Sigmoid colon (tissue), 7 donors: ENCODE data around the gene TTC32. TPM values are rescaled to one million over a fixed set of nuclear protein-coding genes. Genes with fewer than 3 reads are reported as not detected.

ENCODE experiments used
- DNase-seq: peaks from one replicate; pipeline ENCODE4 v3.0.0-alpha.2; 2019
- H3K27ac ChIP-seq, 4 donors: fragments of 200-600 bp; sonication (generic); one replicate each; pipeline ENCODE4 v1.5.1; 2016 to 2019; ENCODE audit warnings: mild to moderate bottlenecking in 1 of 4
- H3K27me3 ChIP-seq, 3 donors: fragments of 200-600 bp; sonication (generic); one replicate each; pipeline ENCODE4 v1.5.1; 2019; ENCODE audit warnings: mild to moderate bottlenecking in 1 of 3
- H3K36me3 ChIP-seq, 4 donors: fragments of 200-600 bp; sonication (generic); one replicate each; pipeline ENCODE4 v1.5.1; 2016 to 2019
- H3K4me1 ChIP-seq, 4 donors: fragments of 200-600 bp; sonication (generic); one replicate each; pipeline ENCODE4 v1.5.1; 2017 to 2019
- H3K4me3 ChIP-seq, 4 donors: fragments of 200-600 bp; sonication (generic); one replicate each; pipeline ENCODE4 v1.5.1; 2017 to 2019; ENCODE audit warnings: mild to moderate bottlenecking in 2 of 4, moderate library complexity in 1 of 4
- H3K9me3 ChIP-seq, 4 donors: fragments of 200-600 bp in 3 of 4; sonication (generic) in 3 of 4; one replicate each; pipeline versions ENCODE4 v1.5.1 to v1.6.1; 2013 to 2019
- CTCF ChIP-seq, 4 experiments: fragments of 450-650 bp in 3 of 4; fragments of 200-600 bp in 1 of 4; IDR thresholded peaks; one replicate each; pipeline ENCODE4 v1.5.1; 2016 to 2019; ENCODE audit warnings: antibody characterized with exemption in 4 of 4, mild to moderate bottlenecking in 3 of 4, moderate library complexity in 2 of 4
- EP300 ChIP-seq, 4 donors: sonication (generic); formaldehyde crosslinking; IDR thresholded peaks; one replicate each; pipeline ENCODE4 v1.6.1; 2017; ENCODE audit warnings: antibody characterized with exemption in 4 of 4
- POLR2A ChIP-seq, 2 donors: fragments of 450-650 bp; IDR thresholded peaks; one replicate each; pipeline ENCODE4 v1.6.1; 2016; ENCODE audit warnings: antibody characterized with exemption in 2 of 2, mild to moderate bottlenecking in 2 of 2, moderate library complexity in 2 of 2
- POLR2AphosphoS5 ChIP-seq, 4 donors: sonication (generic); formaldehyde crosslinking; IDR thresholded peaks; one replicate each; pipeline ENCODE4 v1.6.1; 2017; ENCODE audit warnings: antibody characterized with exemption in 4 of 4
- WGBS, 2 donors: extraction: QIAGEN DNeasy Blood & Tissue Kit; methylation state at CpG; one replicate each; pipeline ENCODE4 v1.1.7; 2013; 5-methylcytosine and 5-hydroxymethylcytosine counted together
- intact Hi-C: fragments of 100-400 bp; cut with DNase I; formaldehyde crosslinking; loops from one replicate; pipeline ENCODE4 v1.15.1; 2023
- polyA plus RNA-seq, 3 donors: library from polyadenylated mRNA; stranded (reverse); fragments of 200-250 nt; gene quantifications; one replicate each; pipeline ENCODE4 v1.2.3, GENCODE V29; 2013
- total RNA-seq, 4 donors: library from RNA; depleted of rRNA; stranded (reverse); fragments of >200 nt; gene quantifications; one replicate each; pipeline ENCODE4 v1.1.0, GENCODE V29; 2016
- donor health status: healthy with polysubstance abuse.
- donor health status: Bipolar disorder and iron deficiency.
- donor health status: healthy.

Gene TTC32
- total and polyA plus RNA-seq, 7 donors, result 7.3 to 21.6 (median 12.8) TPM

- no peak for DNase-seq
- no peak overlapping the region for H3K27ac ChIP-seq
- 64 to 89% methylated on average over 1 of the region's 1 CpG for WGBS, 2 donors
- H3K36me3 ChIP-seq, result peaks cover 0 to 21% (median 0%) of the 10 kb centered on the region in 4 donors
- TF ChIP-seq POLR2AphosphoS5 (IDR thresholded peaks at IDR 0.05) (no peak), POLR2A (IDR thresholded peaks at IDR 0.05) (no peak), EP300 (IDR thresholded peaks at IDR 0.05) (no peak), CTCF (IDR thresholded peaks at IDR 0.05) (no peak)
- no peaks in the 10 kb centered on the region for H3K27me3 ChIP-seq
- H3K4me3 ChIP-seq, result no peak overlapping the region
- intact Hi-C loops, result no loop called here
- H3K9me3 ChIP-seq, result no peaks in the 10 kb centered on the region
- peaks cover 0 to 8% (median 3%) of the 10 kb centered on the region in 4 donors for H3K4me1 ChIP-seq
Observed at GRCh38 chr2:19943189-19943588, 41.4 kb upstream of the TTC32 start.

GRCh38 chr2:19942199-19942598 lies 40.4 kb upstream of the TTC32 start:
- Histone ChIP-seq H3K4me3 (no peak overlapping the region), H3K27me3 (no peaks in the 10 kb centered on the region), H3K4me1 (peaks cover 0 to 3% (median under 1%) of the 10 kb centered on the region in 4 donors), H3K36me3 (peaks cover 0 to 31% (median 0%) of the 10 kb centered on the region in 4 donors), H3K9me3 (no peaks in the 10 kb centered on the region), H3K27ac (no peak overlapping the region)
- TF ChIP-seq EP300 (IDR thresholded peaks at IDR 0.05) (no peak), CTCF (IDR thresholded peaks at IDR 0.05) (no peak), POLR2A (IDR thresholded peaks at IDR 0.05) (no peak), POLR2AphosphoS5 (IDR thresholded peaks at IDR 0.05) (no peak)
- intact Hi-C loops, result no loop called here
- no peak for DNase-seq

GRCh38 chr2:19937004-19937403 lies 35.2 kb upstream of the TTC32 start:
- Histone ChIP-seq H3K9me3 (no peaks in the 10 kb centered on the region), H3K4me3 (no peak overlapping the region), H3K36me3 (peaks cover 0 to 49% (median 8%) of the 10 kb centered on the region in 4 donors), H3K27me3 (no peaks in the 10 kb centered on the region), H3K4me1 (no peaks in the 10 kb centered on the region), H3K27ac (no peak overlapping the region)
- intact Hi-C loops, result no loop called here
- DNase-seq, result no peak
- no peak for TF ChIP-seq POLR2A (IDR thresholded peaks at IDR 0.05)
- TF ChIP-seq POLR2AphosphoS5 (IDR thresholded peaks at IDR 0.05), result no peak
- TF ChIP-seq CTCF (IDR thresholded peaks at IDR 0.05), result no peak
- no peak for TF ChIP-seq EP300 (IDR thresholded peaks at IDR 0.05)
- WGBS, 2 donors, result 90 to 95% methylated on average over 4 of the region's 4 CpGs

GRCh38 chr2:19936203-19936602 lies 34.4 kb upstream of the TTC32 start:
- H3K27me3 ChIP-seq, result no peaks in the 10 kb centered on the region
- peaks cover 0 to 56% (median 8%) of the 10 kb centered on the region in 4 donors for H3K36me3 ChIP-seq
- no peaks in the 10 kb centered on the region for H3K9me3 ChIP-seq
- no peak for TF ChIP-seq POLR2A (IDR thresholded peaks at IDR 0.05)
- TF ChIP-seq POLR2AphosphoS5 (IDR thresholded peaks at IDR 0.05), result no peak
- no peak overlapping the region for H3K27ac ChIP-seq
- no peak overlapping the region for H3K4me3 ChIP-seq
- intact Hi-C loops, result no loop called here
- H3K4me1 ChIP-seq, result no peaks in the 10 kb centered on the region
- 91 to 96% methylated on average over 2 of the region's 2 CpGs for WGBS, 2 donors
- no peak for DNase-seq

- no peaks in the 10 kb centered on the region for H3K27me3 ChIP-seq
- 75 to 77% methylated on average over 5 of the region's 5 CpGs for WGBS, 2 donors
- H3K4me1 ChIP-seq, result no peaks in the 10 kb centered on the region
- peaks cover 0 to 75% (median 16%) of the 10 kb centered on the region in 4 donors for H3K36me3 ChIP-seq
- intact Hi-C loops, result no loop called here
- no peak overlapping the region for H3K4me3 ChIP-seq
- H3K9me3 ChIP-seq, result peaks cover 0 to 2% (median under 1%) of the 10 kb centered on the region in 4 donors
- H3K27ac ChIP-seq, result no peak overlapping the region
- DNase-seq, result no peak
- no peak for TF ChIP-seq POLR2A (IDR thresholded peaks at IDR 0.05)
- no peak for TF ChIP-seq EP300 (IDR thresholded peaks at IDR 0.05)
- no peak for TF ChIP-seq CTCF (IDR thresholded peaks at IDR 0.05)
- TF ChIP-seq POLR2AphosphoS5 (IDR thresholded peaks at IDR 0.05), result no peak
Observed at GRCh38 chr2:19933351-19933981, 31.7 kb upstream of the TTC32 start.
